ENCODE measurements around the gene ZNF593.

DNA sequence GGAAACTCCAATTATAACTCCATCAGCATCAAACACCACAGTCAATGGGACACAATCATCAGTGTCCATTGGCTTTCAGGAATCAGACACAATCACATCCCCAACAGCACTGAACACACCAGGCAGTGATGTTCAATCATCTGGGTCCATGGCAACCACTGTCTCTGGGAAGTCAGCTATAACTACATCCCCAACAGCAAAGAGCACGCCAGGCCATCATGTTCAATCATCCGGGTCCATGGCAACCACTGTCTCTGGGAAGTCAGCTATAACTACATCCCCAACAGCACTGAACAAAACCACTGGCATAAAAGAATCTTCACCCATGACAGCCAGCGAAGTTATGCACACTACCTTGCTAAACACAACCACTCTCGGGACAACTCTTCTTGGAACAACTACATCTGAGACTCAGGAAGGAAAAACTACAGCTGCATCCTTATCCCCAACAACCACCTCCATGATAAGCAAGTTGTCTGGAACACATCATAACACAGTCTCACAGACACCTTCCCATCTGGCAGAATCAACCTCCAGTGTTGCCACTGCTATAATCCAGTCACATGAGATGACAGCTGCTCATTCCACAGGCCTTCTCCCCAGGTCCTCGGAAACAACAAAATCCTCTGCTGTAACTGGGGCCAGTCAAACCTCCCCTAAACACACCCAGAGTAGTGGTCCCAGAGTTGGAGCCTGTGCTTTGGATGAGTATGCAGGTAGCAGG lies 40.6 kb downstream of the ZNF593 start:
- no peak for TF ChIP-seq JUND (IDR thresholded peaks at IDR 0.05)
- TF ChIP-seq, protein P1, sequence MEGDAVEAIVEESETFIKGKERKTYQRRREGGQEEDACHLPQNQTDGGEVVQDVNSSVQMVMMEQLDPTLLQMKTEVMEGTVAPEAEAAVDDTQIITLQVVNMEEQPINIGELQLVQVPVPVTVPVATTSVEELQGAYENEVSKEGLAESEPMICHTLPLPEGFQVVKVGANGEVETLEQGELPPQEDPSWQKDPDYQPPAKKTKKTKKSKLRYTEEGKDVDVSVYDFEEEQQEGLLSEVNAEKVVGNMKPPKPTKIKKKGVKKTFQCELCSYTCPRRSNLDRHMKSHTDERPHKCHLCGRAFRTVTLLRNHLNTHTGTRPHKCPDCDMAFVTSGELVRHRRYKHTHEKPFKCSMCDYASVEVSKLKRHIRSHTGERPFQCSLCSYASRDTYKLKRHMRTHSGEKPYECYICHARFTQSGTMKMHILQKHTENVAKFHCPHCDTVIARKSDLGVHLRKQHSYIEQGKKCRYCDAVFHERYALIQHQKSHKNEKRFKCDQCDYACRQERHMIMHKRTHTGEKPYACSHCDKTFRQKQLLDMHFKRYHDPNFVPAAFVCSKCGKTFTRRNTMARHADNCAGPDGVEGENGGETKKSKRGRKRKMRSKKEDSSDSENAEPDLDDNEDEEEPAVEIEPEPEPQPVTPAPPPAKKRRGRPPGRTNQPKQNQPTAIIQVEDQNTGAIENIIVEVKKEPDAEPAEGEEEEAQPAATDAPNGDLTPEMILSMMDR (IDR thresholded peaks at IDR 0.05): no peak
- TF ChIP-seq, protein P2, sequence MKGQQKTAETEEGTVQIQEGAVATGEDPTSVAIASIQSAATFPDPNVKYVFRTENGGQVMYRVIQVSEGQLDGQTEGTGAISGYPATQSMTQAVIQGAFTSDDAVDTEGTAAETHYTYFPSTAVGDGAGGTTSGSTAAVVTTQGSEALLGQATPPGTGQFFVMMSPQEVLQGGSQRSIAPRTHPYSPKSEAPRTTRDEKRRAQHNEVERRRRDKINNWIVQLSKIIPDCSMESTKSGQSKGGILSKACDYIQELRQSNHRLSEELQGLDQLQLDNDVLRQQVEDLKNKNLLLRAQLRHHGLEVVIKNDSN (IDR thresholded peaks at IDR 0.05; ENCODE audit: borderline replicate concordance, low read depth): no peak
- no peak for TF ChIP-seq TEAD4 (IDR thresholded peaks at IDR 0.05; ENCODE audit: borderline replicate concordance, insufficient read depth)

All from SK-N-SH (cell line).